Mesenchymal stem cell (in vitro differentiated cells and primary cell): ENCODE measurements around the gene HIVEP3.

Experiments
- DNase-seq: peaks from one replicate; pipeline ENCODE4 v3.0.0-alpha.2; 2013
- H2AFZ ChIP-seq: one replicate; pipeline ENCODE4 v1.6.1; 2013; ENCODE audit warnings: low read depth, mild to moderate bottlenecking, control low read depth, inconsistent platforms, low read length, moderate library complexity
- H2AK5ac ChIP-seq: 2 replicates; pipeline ENCODE4 v1.6.1; 2013; ENCODE audit warnings: low read length, moderate library complexity, mild to moderate bottlenecking, inconsistent platforms; ENCODE audit not compliant: severe bottlenecking
- H2BK120ac ChIP-seq: one replicate; pipeline ENCODE4 v1.6.1; 2013; ENCODE audit warnings: low read depth, mild to moderate bottlenecking, inconsistent platforms, low read length, moderate library complexity
- H2BK12ac ChIP-seq, 2 experiments: one replicate each; pipeline ENCODE4 v1.6.1; 2013; ENCODE audit warnings: inconsistent platforms in 2 of 2, low read length in 2 of 2, mild to moderate bottlenecking in 2 of 2, moderate library complexity in 2 of 2, control low read depth in 1 of 2
- H2BK15ac ChIP-seq: one replicate; pipeline ENCODE4 v1.6.1; 2013; ENCODE audit warnings: mild to moderate bottlenecking, low read depth, inconsistent platforms; ENCODE audit not compliant: poor library complexity, severe bottlenecking
- H2BK5ac ChIP-seq: 2 replicates; pipeline ENCODE4 v1.6.1; 2013; ENCODE audit warnings: low read depth, mild to moderate bottlenecking, low read length, control low read depth, inconsistent platforms; ENCODE audit not compliant: poor library complexity, severe bottlenecking
- H3K14ac ChIP-seq, 2 experiments: one replicate each; pipeline ENCODE4 v1.6.1; 2013; ENCODE audit warnings: inconsistent platforms in 2 of 2, low read length in 2 of 2, control low read depth in 1 of 2, mild to moderate bottlenecking in 1 of 2, moderate library complexity in 1 of 2
- H3K18ac ChIP-seq, 2 experiments: one replicate each; pipeline ENCODE4 v1.6.1; 2013; ENCODE audit warnings: inconsistent platforms in 2 of 2, low read length in 2 of 2, control low read depth in 1 of 2, low read depth in 1 of 2, mild to moderate bottlenecking in 1 of 2
- H3K23ac ChIP-seq, 2 experiments: one replicate each; pipeline ENCODE4 v1.6.1; 2013; ENCODE audit warnings: inconsistent platforms in 2 of 2, low read length in 2 of 2, mild to moderate bottlenecking in 2 of 2, moderate library complexity in 2 of 2, control low read depth in 1 of 2
- H3K27ac ChIP-seq: 2 replicates; pipeline ENCODE4 v1.5.1; 2013; ENCODE audit warnings: mild to moderate bottlenecking, moderate library complexity, low read length, control low read depth, inconsistent platforms; ENCODE audit not compliant: poor library complexity, severe bottlenecking
- H3K27me3 ChIP-seq, 2 experiments: 2 replicates each; pipeline versions ENCODE4 v1.6.1 to v1.7.0; 2013; ENCODE audit warnings: low read length in 2 of 2, mild to moderate bottlenecking in 2 of 2, moderate library complexity in 2 of 2, control low read depth in 1 of 2, inconsistent platforms in 1 of 2; ENCODE audit not compliant: control insufficient read depth in 1 of 2, insufficient read depth in 1 of 2
- H3K36me3 ChIP-seq, 2 experiments: 2 replicates each; pipeline versions ENCODE4 v1.6.1 to v1.7.0; 2013; ENCODE audit warnings: low read length in 2 of 2, control low read depth in 1 of 2, inconsistent platforms in 1 of 2, low read depth in 1 of 2, mild to moderate bottlenecking in 1 of 2; ENCODE audit not compliant: insufficient read depth in 2 of 2, control insufficient read depth in 1 of 2
- H3K4ac ChIP-seq, 2 experiments: one replicate each; pipeline ENCODE4 v1.6.1; 2013; ENCODE audit warnings: inconsistent platforms in 2 of 2, low read length in 2 of 2, mild to moderate bottlenecking in 2 of 2, moderate library complexity in 2 of 2, control low read depth in 1 of 2, low read depth in 1 of 2
- H3K4me1 ChIP-seq: 2 replicates; pipeline ENCODE4 v1.6.1; 2013; ENCODE audit warnings: low read depth, low read length, control low read depth; ENCODE audit not compliant: control insufficient read depth, insufficient read depth
- H3K4me2 ChIP-seq: 2 replicates; pipeline ENCODE4 v1.6.1; 2013; ENCODE audit warnings: low read length, mild to moderate bottlenecking, inconsistent platforms; ENCODE audit not compliant: poor library complexity, severe bottlenecking
- H3K4me3 ChIP-seq, 2 experiments: 2 replicates each; pipeline versions ENCODE4 v1.5.1 to v1.7.0; 2013; ENCODE audit warnings: low read length in 2 of 2, mild to moderate bottlenecking in 2 of 2, control low read depth in 1 of 2, low read depth in 1 of 2; ENCODE audit not compliant: insufficient read depth in 1 of 2
- H3K79me1 ChIP-seq: replicated peaks from 2 replicates; pipeline ENCODE4 v1.6.1; 2013; ENCODE audit warnings: mild to moderate bottlenecking, control low read depth, low read length, inconsistent platforms; ENCODE audit not compliant: poor library complexity, severe bottlenecking
- H3K9ac ChIP-seq: 2 replicates; pipeline ENCODE4 v1.7.0; 2013; ENCODE audit warnings: mild to moderate bottlenecking, low read length, moderate library complexity
- H3K9me3 ChIP-seq: 2 replicates; pipeline ENCODE4 v1.7.0; 2013; ENCODE audit warnings: mild to moderate bottlenecking, low read length; ENCODE audit not compliant: control insufficient read depth
- H4K8ac ChIP-seq: one replicate; pipeline ENCODE4 v1.6.1; 2013; ENCODE audit warnings: inconsistent platforms, mild to moderate bottlenecking, low read length, moderate library complexity
- H4K91ac ChIP-seq: one replicate; pipeline ENCODE4 v1.6.1; 2013; ENCODE audit warnings: mild to moderate bottlenecking, low read length, inconsistent platforms
- WGBS: methylation state at CpG from one replicate; pipeline ENCODE4 v1.1.7; 2013; ENCODE audit warnings: mixed read lengths; 5-methylcytosine and 5-hydroxymethylcytosine counted together

The HIVEP3 gene

DNA sequence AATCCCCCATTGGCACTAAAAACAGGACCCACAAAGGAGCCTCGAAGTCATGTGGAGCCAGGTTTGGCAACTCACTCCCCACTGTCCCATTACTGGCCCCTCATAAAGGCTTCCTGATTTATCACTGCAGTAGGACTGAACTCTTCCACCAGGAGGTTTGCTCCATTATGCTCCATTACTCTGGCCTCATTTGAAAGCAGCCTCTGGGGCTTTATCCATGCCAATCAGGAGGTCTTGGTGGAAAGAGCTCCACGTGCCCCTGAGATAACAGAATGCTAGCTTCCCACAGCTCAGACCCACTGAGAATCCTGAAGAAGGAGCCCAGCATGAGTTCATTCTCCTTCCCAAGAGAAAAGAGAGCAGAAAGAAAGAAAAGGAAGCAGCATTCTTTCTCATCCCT, 76.4 kb downstream of the HIVEP3 start:
- H2BK12ac ChIP-seq = no peak overlapping the region
- H3K27ac ChIP-seq = no peak overlapping the region
- H3K9ac ChIP-seq = no peak overlapping the region
- no peaks in the 10 kb centered on the region for H3K36me3 ChIP-seq
- no peak overlapping the region for H2BK15ac ChIP-seq
- H3K79me1 ChIP-seq = peaks cover 20% of the 10 kb centered on the region
- H3K27me3 ChIP-seq = peaks cover 0 to 14% of the 10 kb centered on the region in 2 experiments
- H3K4ac ChIP-seq = no peak overlapping the region
- H4K8ac ChIP-seq = no peak overlapping the region
- no peak overlapping the region for H3K14ac ChIP-seq
- peaks cover 18% of the 10 kb centered on the region for H3K4me1 ChIP-seq
- no peaks in the 10 kb centered on the region for H3K9me3 ChIP-seq
- peak overlapping the region; percentile 50 for H2AK5ac ChIP-seq
- H2BK120ac ChIP-seq = no peak overlapping the region
- no peak overlapping the region for H3K18ac ChIP-seq
- H3K4me3 ChIP-seq = no peak overlapping the region
- 61% methylated on average over 2 of the region's 2 CpGs for WGBS
- H2AFZ ChIP-seq = no peak overlapping the region
- DNase-seq = no peak
- no peak overlapping the region for H4K91ac ChIP-seq
- no peak overlapping the region for H3K23ac ChIP-seq
- H3K4me2 ChIP-seq = no peak overlapping the region
- no peak overlapping the region for H2BK5ac ChIP-seq

DNA sequence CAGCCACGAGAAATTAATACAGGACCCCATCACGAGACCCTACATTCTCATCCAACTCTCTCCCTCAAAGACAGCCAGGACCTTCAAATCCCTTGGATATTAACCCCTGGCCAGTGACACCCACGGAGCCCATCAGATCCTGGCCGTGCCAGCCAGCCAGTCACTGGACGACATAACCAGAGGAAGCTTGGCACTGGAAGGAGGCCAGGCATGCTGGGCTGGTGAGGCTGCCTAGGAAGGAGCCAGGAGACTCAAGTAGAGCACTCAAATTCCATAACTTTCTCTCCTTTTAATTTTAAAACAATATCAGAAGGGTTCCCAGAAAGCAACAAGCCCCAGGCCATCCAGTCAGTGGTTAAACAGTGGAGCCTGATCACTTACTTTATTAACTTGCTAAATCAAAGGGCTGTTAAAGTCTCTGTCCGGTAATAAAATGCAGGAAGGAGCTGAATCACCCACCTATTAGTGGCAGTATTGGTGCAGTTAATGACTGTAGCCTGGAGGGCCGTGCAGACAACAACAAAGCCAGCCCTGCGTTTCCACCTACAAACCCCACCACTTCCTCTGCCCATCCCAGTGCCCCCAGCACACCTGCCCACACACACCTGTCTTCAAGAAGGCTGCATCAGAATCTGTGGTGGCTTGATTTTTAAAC, 78.0 kb downstream of the HIVEP3 start:
- no peak overlapping the region for H2BK15ac ChIP-seq
- peaks cover 24% of the 10 kb centered on the region for H3K79me1 ChIP-seq
- peak overlapping the region; percentile 27 for H4K91ac ChIP-seq
- no peak overlapping the region for H3K9ac ChIP-seq
- no peak overlapping the region for H3K18ac ChIP-seq
- no peak for DNase-seq
- peak overlapping the region; percentile 57 for H3K27ac ChIP-seq
- H2BK12ac ChIP-seq = no peak overlapping the region
- H2BK5ac ChIP-seq = no peak overlapping the region
- no peak overlapping the region for H2BK120ac ChIP-seq
- H3K14ac ChIP-seq = no peak overlapping the region
- peak overlapping the region; percentile 2 for H3K4me2 ChIP-seq
- H3K4me1 ChIP-seq = peaks cover 14% of the 10 kb centered on the region
- H3K4ac ChIP-seq = no peak overlapping the region
- no peak overlapping the region for H4K8ac ChIP-seq
- H3K9me3 ChIP-seq = no peaks in the 10 kb centered on the region
- peak overlapping the region; percentile 67 for H2AK5ac ChIP-seq
- no peak overlapping the region for H2AFZ ChIP-seq
- peaks cover 0 to 21% of the 10 kb centered on the region in 2 experiments for H3K27me3 ChIP-seq
- H3K23ac ChIP-seq = no peak overlapping the region
- whole genome bisulfite sequencing = 69% methylated on average over 8 of the region's 8 CpGs
- H3K36me3 ChIP-seq = no peaks in the 10 kb centered on the region
- H3K4me3 ChIP-seq = no peak overlapping the region

DNA sequence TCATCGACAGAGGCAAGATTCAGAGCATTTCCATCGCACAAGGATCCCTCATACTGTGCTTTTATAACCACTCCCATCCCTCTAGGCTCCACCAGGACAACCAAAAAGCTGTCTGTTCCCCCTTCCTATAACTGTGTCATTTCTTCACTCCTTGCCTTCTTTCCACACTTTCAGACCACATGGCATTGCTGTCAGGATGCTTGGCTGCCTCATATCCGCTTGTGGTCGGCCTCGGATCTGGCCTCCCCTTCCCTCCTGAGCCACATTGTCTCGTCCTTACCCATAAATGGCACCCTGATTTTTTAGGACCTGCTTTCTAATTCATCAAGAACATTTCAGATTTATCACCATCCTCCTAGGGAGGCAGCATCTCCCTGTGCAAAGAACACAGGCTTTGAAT, 80.5 kb downstream of the HIVEP3 start:
- Histone ChIP-seq H2BK120ac (no peak overlapping the region), H3K36me3 (no peaks in the 10 kb centered on the region), H4K91ac (no peak overlapping the region), H3K23ac (no peak overlapping the region), H3K4me1 (peaks cover 15% of the 10 kb centered on the region), H4K8ac (no peak overlapping the region), H3K4me3 (no peak overlapping the region), H3K4me2 (no peak overlapping the region), H3K9ac (no peak overlapping the region), H3K27ac (no peak overlapping the region), H2AFZ (no peak overlapping the region), H2BK5ac (no peak overlapping the region), H3K27me3 (peaks cover 0 to 24% of the 10 kb centered on the region in 2 experiments), H3K18ac (no peak overlapping the region), H2AK5ac (peak overlapping the region; percentile 35), H2BK12ac (no peak overlapping the region), H3K9me3 (no peaks in the 10 kb centered on the region), H3K79me1 (peaks cover 29% of the 10 kb centered on the region), H3K4ac (no peak overlapping the region), H2BK15ac (no peak overlapping the region), H3K14ac (no peak overlapping the region)
- WGBS = 88% methylated on average over 6 of the region's 6 CpGs
- DNase-seq = no peak

DNA sequence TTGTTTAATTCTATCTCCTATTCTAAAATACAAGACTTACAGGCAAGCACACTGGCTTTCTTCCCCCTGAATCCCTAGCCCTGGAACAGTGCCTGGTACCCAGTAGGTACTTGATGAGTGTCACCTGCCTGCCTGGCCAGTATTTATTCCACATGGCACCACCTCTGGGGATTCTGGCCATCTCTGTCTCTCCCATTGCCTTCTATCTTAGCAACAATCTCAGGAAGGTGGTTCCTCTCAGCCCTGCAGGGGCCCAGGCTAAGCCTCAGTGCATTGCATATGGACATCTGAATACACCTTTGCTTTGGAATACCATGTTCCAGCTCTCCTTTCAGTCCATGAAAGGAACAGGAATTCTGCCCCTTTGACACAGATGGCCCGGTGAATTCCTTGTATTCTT, 81.0 kb downstream of the HIVEP3 start:
- Histone ChIP-seq H3K4ac (no peak overlapping the region), H4K8ac (no peak overlapping the region), H3K27ac (no peak overlapping the region), H3K18ac (no peak overlapping the region), H3K9me3 (no peaks in the 10 kb centered on the region), H2BK15ac (no peak overlapping the region), H3K4me2 (no peak overlapping the region), H3K4me1 (peaks cover 13% of the 10 kb centered on the region), H3K79me1 (peaks cover 29% of the 10 kb centered on the region), H2BK120ac (no peak overlapping the region), H2AFZ (no peak overlapping the region), H3K14ac (no peak overlapping the region), H3K27me3 (peaks cover 0 to 24% of the 10 kb centered on the region in 2 experiments), H3K9ac (no peak overlapping the region), H2BK12ac (no peak overlapping the region), H4K91ac (no peak overlapping the region), H2BK5ac (no peak overlapping the region), H2AK5ac (no peak overlapping the region), H3K36me3 (no peaks in the 10 kb centered on the region), H3K23ac (no peak overlapping the region), H3K4me3 (no peak overlapping the region)
- no CpG with 5 or more reads among the region's 1 CpG for WGBS
- DNase-seq = no peak
